Right ventricle myocardium inferior (tissue), 1 donor: ENCODE data around the gene KREMEN1. TPM values are rescaled to one million over a fixed set of nuclear protein-coding genes. Genes with fewer than 3 reads are reported as not detected.
A peak's percentile ranks its signal among the peaks of the same experiment; 100 is the strongest.

Experiments used
- ATAC-seq: fragments of 200-7000 bp; cut with Tn5 transposase; one replicate; pipeline ENCODE4 v1.9.1; 2020; ENCODE audit warnings: mild to moderate bottlenecking, moderate library complexity
- DNase-seq: peaks from one replicate; pipeline ENCODE4 v3.0.0; 2021; ENCODE audit errors: missing footprints
- intact Hi-C: fragments of 100-400 bp; cut with DNase I; formaldehyde crosslinking; loops from one replicate; pipeline ENCODE4 v1.11.0; 2022
- total RNA-seq: library from RNA; stranded (reverse); fragmentation: NEBNext Ultra II Directional; extraction: Animal tissue kit (Norgen Biotek cat#: 25700); gene quantifications from one replicate; pipeline ENCODE4 v1.2.1, GENCODE V29; 2021
- donor health status: DM: no; HTN: yes; CAD: no; lungs with severe emphysema.

KREMEN1 gene
- total RNA-seq, 1 donor from 2014 or later = 48.8 TPM

- ATAC-seq (no peak), DNase-seq (no peak)
- intact Hi-C loops = no loop called here
Observed at GRCh38 chr22:29190918-29191317, 118.1 kb downstream of the KREMEN1 start.

GRCh38 chr22:29193021-29193420, 120.2 kb downstream of the KREMEN1 start:
- intact Hi-C loops = no loop called here
- DNase-seq (no peak), ATAC-seq (no peak)

DNA sequence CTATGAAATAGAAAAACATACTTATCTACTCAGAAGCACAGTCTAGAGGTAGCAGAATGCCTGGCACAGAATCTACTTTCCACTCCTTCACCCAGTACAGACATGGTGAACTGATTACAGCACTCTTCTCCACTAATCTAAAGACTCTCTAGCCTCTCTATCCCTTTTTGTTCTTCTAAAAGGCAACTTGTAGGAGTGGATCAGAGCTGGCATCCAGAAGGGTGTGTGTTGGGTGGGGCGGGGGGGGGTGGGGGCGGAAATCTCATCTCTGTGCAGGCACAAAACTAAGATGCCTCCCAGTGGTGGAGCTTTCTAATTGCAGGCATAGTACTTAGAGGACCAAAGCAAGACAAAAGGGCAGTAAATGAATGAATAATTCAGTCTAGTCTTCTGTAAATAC, 121.3 kb downstream of the KREMEN1 start:
- ATAC-seq (no peak), DNase-seq (no peak)
- intact Hi-C loops = no loop called here

GRCh38 chr22:29195118-29195963, 122.5 kb downstream of the KREMEN1 start:
- ATAC-seq (peak; percentile 28), DNase-seq (no peak)
- intact Hi-C loops = no loop called here

DNA sequence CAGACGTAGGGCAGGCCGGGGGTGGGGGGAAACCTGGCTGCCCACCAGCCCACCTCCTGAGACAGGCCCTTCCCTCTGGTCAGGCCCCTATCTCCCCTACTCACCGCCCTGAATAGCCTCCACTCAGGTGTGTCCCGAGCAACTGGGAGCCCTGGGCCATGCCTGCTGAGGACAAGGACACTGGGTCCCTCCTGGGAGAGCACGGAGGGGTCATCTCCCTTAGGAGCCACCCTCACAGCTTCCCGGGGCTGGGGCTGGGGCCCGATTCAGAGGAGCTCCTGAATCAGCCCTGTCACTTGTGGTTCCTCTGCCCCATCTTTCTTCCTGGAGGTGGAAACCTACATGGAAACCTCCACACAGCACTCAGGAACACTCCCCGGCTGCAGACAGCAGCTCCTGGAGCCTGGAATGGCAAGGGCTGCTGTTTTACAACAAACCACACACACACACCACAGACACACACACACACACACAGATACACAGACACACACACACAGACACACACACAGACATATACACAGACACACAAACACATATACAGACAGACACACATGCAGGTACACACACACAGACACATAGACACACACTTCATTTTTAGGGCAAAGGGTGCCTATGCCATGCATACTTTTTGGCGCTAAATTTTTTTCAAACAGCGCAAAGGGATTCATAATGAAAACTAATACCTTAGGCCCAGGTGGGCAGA, 123.3 kb downstream of the KREMEN1 start:
- intact Hi-C loops = no loop called here
- DNase-seq = no peak
- no peak for ATAC-seq

DNA sequence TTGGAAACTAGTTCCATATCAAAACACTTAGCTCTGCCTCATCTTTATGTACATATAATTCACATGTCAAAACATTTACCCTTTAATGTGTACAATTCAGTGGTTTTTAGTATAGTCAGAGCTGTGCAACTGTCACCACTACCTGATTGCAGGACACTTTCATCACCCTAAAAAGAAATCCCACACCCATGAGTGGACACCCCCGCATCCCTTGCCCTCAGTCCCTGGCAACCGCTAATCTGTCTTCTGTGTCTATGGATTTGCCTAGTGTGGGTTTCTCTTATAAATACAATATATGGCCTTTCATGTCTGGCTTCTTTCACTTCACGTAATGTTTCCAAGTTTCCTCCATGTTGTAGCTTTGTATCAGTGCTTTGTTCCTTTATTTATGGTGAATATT, 124.3 kb downstream of the KREMEN1 start:
- ATAC-seq (no peak), DNase-seq (no peak)
- intact Hi-C loops = no loop called here

DNA sequence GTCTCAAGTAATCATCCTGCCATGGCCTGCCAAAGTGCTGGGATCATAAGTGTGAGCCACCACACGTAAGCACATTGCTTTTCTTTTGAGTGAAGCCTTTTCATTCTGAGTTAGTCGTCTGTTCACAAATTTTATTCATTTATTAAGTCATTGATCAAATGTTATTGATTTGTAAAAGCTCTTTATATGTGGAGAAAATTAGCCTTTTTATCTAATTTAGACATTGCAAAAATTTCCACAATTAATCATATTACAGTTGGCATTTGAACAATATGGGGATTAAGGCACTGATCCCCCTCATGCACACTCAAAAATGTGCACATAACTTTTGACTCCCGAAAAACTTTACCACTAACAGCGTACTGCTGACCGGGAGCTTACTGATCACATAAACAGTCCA, 125.4 kb downstream of the KREMEN1 start:
- intact Hi-C loops = no loop called here
- no peak for ATAC-seq

DNA sequence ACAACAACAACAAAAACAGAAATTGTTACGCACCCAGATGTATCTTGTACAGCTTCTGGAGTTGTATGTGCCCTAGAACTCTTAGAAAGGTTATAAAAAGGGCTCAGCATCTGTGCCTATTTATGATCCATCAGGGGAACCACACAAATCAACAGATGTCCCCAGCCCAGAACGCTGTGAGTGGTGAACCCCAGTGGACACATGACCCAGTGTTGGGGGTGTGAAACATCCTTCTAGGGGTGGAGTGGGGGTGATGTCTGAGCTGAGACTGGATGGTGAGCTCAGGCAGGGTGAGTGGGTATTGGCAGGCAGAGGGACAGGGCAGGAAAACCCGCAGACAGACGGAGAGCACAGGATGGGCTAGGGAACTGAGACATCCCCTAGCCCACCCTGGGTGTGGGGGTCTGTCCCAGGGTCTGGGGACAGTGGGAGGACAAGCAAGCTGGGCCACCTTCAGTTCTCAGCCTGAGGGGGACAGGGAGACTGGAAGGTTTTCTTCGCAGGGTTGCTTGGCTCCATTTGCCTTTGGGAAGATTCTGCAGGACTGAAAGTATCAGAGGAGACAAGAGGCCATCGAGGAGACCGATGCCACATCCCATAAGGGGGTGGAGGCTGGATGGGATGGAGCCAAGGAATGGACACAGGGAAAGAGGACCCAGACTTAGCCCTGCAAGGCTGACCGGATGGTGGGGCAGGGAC, 127.0 kb downstream of the KREMEN1 start:
- ATAC-seq (no peak), DNase-seq (no peak)
- intact Hi-C loops = loop anchor here (5.0 kb wide), 1 partner anchor 42 kb away; no protein-coding TSS in a partner anchor

More for the DNA sequence above, 125.4 kb downstream of the KREMEN1 start:
- no peak for DNase-seq

- intact Hi-C loops = loop anchor here (5.0 kb wide), 1 partner anchor 41 kb away; no protein-coding TSS in a partner anchor
- DNase-seq = no peak
- ATAC-seq = no peak
Observed at GRCh38 chr22:29200901-29201300, 128.1 kb downstream of the KREMEN1 start.

DNA sequence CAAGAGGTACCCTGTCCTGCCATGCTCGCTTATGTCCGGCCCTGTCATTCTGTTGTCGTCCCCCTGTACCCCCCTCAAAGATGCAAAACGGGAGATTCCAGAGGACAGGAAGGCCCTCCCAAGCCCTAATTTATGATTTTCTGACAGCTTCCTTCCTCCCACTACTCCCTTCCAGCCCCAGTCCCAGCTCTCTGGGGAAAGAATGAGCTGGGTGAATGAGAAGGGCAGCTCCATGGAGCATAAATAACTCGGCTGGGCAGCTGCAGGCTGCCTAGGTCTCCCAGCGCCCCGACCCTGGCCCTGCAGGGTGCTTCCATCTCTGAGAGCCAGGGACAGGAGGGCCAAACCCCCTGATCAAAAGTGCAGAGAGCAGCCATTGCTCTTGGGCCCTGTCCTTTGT, 128.9 kb downstream of the KREMEN1 start:
- no peak for ATAC-seq

DNA sequence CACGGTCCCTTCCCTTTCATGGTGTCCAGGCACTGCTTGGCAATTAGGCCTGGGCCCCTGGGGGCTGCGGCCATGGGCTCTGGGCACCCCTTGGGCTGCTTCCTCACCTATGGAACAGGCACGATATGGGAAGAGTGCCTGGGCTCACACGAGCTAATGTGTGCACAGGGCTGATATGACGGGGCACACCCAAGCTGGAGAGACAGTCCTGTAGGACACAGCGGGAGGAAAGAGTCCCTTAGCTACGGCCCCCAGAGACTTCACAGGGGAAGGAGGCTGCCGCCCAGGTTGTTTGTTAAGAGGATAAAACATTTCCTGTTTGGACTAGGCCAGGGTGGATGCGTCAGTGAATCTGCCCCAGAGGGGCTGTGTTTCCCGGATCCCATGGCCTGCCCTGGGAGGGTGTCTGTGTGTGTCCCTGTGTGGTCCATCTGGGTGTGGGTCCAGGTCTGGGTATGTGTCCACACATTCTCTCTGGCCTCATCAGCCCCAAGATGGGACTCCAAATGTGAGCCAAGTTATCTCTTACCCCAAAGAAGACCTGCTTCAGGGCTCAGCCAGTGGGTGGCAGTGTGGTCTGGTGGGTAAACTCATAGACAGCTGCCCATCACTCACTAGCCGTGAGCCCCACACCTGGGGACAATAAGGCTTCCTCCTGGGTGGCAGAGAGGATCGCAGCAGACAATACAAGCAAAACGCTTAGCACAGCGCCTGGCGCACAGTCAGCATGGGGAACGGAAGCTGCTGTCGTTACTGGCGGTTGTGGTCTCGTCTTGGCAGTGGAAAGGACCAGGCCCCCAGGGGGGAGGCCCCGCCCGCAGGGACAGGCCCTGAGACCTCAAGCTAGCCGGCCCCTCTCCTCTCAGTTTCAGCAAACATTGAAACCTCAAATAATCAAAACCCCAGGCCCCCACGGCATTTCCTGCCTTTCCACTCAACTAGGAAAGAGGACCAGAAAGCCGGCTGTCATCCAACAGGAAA, 129.7 kb downstream of the KREMEN1 start:
- peak; percentile 81 for DNase-seq

More for the DNA sequence above, 128.9 kb downstream of the KREMEN1 start:
- intact Hi-C loops = loop anchor here (5.0 kb wide), 1 partner anchor 41 kb away; no protein-coding TSS in a partner anchor
- DNase-seq = no peak

DNA sequence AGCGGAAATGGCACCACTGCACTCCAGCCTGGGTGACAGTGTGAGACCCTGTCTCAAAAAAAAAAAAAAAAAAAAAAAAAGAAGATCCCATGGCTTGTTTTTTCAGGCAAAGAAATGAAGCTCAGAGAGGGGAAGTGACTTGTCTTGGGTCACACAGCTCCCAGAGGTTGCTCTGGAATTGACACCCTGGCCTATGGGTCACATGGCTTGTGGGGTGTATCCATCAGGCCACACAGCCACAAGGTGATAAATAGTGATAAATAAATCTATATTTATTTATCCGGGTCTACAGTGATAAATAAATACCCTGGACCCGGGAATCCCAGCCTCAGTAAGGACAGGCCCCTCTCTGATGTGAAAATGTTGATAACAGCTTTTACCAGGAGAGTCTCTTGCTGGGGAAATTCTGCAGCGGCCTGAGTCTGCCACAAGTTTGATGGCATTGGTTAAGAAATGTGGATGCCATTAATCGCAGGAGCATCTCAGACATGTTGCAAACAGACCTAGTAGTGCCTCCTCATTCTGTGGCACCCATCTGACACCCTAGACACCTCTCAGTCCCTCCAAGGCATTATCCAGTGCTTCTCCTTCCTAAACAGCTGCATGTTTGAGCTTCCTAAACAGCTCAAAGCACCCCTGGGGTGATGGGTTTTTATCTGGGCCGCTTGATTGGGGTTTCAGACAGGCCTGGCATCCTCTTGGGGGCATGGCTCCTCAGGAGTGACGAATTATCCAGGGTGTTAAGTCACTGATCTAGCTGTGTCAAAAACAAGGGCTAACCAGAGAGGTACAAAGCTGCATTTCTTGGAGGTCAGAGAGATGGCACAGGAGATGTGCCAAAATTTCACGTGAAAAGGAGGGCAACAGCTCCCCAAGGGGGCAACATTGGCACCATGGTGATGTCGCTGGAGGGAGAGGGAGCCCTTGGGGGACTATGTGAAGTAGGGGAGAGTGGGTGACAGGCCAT, 130.9 kb downstream of the KREMEN1 start:
- intact Hi-C loops = loop anchor here (5.0 kb wide), 1 partner anchor 39 kb away; no protein-coding TSS in a partner anchor
- no peak for DNase-seq
- no peak for ATAC-seq

More for the DNA sequence above, 129.7 kb downstream of the KREMEN1 start:
- intact Hi-C loops = loop anchor here (5.0 kb wide), 1 partner anchor 40 kb away; no protein-coding TSS in a partner anchor
- peak; percentile 51 for ATAC-seq

DNA sequence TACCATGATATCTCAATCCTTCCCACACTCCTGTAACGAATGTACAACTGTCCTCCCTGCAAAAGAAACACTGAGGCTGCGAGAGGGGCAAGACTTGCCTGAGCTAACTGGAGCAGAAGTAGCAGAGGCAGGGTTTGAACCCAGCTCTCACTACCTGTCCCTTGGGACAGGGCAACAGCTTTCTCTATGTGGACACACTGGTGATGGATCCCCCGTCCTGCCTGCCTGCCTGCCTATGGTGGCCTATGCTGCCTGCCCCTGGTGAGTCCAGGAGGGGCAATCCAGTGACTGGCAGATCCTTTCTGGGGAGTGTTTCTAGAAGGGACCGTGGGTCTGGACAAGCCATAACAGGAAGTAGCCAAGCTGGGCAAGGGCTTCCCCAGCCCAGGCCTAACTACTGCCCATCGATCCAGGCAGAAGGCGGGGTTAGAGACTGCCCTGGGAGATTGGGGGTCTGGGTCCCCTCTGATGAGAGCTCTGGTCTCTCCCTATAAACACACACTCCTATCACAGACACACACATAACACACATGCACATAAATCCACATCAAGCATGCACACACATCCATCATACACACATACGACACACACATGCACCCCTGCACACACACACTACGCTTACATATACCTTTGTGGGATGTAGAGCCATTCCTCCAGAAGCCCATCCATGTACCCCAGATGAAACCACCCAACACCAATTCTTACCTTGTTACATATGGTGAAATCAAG, 131.8 kb downstream of the KREMEN1 start:
- intact Hi-C loops = loop anchor here (5.0 kb wide), 1 partner anchor 38 kb away; no protein-coding TSS in a partner anchor
- no peak for DNase-seq
- ATAC-seq = no peak

DNA sequence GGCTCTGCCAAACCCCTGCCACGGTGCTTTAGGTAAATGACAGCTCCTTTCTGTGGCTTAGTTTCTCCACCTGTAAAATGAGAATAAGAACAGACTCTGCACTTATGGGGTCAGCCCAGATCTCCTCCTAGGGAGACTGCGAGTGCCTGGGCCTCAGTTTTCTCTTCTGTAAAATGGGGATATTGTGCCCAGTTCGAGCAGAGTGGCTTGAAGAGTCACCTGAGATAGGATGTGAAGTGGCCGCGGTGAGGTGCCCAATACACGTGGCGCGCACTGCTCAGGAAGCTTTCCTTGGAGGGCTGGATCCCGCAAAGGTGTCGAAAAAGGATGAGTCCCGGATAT, 132.4 kb downstream of the KREMEN1 start:
- intact Hi-C loops = no loop called here
- no peak for ATAC-seq

DNA sequence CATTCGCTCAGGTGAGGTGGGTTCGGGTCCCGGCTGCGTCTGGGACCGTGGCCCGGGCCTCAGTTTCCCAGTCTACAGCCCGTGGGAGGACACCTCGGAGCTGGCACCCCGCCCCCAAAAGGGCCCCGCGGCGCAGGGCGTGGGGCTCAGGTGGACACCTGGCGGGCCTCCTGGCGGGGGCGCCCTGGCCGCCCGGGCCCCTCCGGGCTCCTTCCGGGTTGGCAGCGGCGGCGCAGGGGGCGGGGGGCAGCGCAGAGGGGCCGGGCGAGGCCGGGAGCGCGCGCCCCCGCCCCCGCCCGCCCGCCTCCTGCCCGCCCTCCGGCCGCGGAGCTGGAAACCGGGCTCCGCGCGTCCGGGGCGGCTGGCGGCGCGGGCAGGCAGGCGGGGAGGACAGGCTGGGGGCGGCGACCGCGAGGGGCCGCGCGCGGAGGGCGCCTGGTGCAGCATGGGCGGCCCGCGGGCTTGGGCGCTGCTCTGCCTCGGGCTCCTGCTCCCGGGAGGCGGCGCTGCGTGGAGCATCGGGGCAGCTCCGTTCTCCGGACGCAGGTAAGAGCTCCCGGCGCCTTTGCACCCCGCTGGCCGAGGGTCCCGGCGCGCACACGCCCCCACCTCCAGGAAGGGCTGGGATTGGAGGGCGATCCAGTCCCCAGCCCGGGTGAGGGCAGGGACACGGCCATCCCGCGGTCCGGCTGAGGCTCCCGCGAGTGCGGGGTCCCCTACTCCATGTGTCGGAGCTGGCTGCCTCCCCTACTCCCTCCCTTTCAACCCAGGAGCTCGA, 132.9 kb downstream of the KREMEN1 start, which contains the start of gene EMID1:
TSS of gene EMID1 (plus strand) at position 303 of the 778 bp plus-strand sequence. CDS start at position 446, 143 bp downstream.
- no peak for ATAC-seq
- intact Hi-C loops = no loop called here

More for the DNA sequence above, 132.4 kb downstream of the KREMEN1 start:
- DNase-seq = no peak

More for the DNA sequence above, 132.9 kb downstream of the KREMEN1 start, which contains the start of gene EMID1:
- no peak for DNase-seq
